Measurements from ENCODE around the gene KIAA1671.

- TF ChIP-seq CTCF (conservative IDR thresholded peaks at IDR 0.05; ENCODE audit: low read depth, low read length) (no peak), EZH2 (IDR thresholded peaks at IDR 0.05; ENCODE audit: borderline replicate concordance, low read depth, low read length, poor library complexity, severe bottlenecking) (no peak)
These were observed 117.4 kb downstream of the KIAA1671 start for GRCh38 chr22:25069758-25070481.

All from A673 (cell line).